ENCODE results near the gene SNX18. TPM values are rescaled to one million over a fixed set of nuclear protein-coding genes. Genes with fewer than 3 reads are reported as not detected.

SNX18 gene
- total RNA-seq, 2 donors from 2014 or later: 19.7 to 20.5 TPM

DNA sequence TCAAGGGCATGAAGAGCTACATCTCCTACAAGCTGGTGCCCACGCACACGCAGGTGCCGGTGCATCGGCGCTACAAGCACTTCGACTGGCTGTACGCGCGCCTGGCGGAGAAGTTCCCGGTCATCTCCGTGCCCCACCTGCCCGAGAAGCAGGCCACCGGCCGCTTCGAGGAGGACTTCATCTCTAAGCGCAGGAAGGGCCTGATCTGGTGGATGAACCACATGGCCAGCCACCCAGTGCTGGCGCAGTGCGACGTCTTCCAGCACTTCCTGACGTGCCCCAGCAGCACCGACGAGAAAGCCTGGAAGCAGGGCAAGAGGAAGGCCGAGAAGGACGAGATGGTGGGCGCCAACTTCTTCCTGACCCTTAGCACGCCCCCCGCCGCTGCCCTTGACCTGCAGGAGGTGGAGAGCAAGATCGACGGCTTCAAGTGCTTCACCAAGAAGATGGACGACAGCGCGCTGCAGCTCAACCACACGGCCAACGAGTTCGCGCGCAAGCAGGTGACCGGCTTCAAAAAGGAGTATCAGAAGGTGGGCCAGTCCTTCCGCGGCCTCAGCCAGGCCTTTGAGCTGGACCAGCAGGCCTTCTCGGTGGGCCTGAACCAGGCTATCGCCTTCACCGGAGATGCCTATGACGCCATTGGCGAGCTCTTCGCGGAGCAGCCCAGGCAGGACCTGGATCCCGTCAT, 1.4 kb downstream of the SNX18 start:
- peaks cover 12% of the 10 kb centered on the region for H3K36me3 ChIP-seq (ENCODE audit: control insufficient read depth, insufficient read depth, low read length)
- H3K27ac Mint-ChIP-seq: no peak overlapping the region
- H3K36me3 Mint-ChIP-seq (ENCODE audit: low read depth): peaks cover 13% of the 10 kb centered on the region
- H3K4me3 ChIP-seq (ENCODE audit: low read length): peak overlapping the region; percentile 90
- no peak overlapping the region for H3K27ac ChIP-seq (ENCODE audit: low read depth, low read length)
- H3K4me3 Mint-ChIP-seq: peak overlapping the region; percentile 53
- H3K4me1 ChIP-seq (ENCODE audit: control insufficient read depth, insufficient read depth, low read length): peaks cover 25% of the 10 kb centered on the region
- TF ChIP-seq, protein P1, sequence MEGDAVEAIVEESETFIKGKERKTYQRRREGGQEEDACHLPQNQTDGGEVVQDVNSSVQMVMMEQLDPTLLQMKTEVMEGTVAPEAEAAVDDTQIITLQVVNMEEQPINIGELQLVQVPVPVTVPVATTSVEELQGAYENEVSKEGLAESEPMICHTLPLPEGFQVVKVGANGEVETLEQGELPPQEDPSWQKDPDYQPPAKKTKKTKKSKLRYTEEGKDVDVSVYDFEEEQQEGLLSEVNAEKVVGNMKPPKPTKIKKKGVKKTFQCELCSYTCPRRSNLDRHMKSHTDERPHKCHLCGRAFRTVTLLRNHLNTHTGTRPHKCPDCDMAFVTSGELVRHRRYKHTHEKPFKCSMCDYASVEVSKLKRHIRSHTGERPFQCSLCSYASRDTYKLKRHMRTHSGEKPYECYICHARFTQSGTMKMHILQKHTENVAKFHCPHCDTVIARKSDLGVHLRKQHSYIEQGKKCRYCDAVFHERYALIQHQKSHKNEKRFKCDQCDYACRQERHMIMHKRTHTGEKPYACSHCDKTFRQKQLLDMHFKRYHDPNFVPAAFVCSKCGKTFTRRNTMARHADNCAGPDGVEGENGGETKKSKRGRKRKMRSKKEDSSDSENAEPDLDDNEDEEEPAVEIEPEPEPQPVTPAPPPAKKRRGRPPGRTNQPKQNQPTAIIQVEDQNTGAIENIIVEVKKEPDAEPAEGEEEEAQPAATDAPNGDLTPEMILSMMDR (conservative IDR thresholded peaks at IDR 0.05): no peak
- peaks cover 8% of the 10 kb centered on the region for H3K27me3 Mint-ChIP-seq (ENCODE audit: insufficient read depth)
- DNase-seq: no peak
- H3K4me1 Mint-ChIP-seq: peaks cover 37% of the 10 kb centered on the region
- WGBS, 2 experiments (ENCODE audit: insufficient coverage in 1 of 2, insufficient read length in 1 of 2): 96% methylated on average over 33 to 50 of the region's 50 CpGs
- H3K9me3 ChIP-seq (ENCODE audit: control insufficient read depth, low read length): no peaks in the 10 kb centered on the region
- H3K9ac ChIP-seq (ENCODE audit: extremely low read depth, low read length, poor library complexity, severe bottlenecking): no peak overlapping the region
- H3K27me3 ChIP-seq (ENCODE audit: control insufficient read depth, insufficient read depth, low read length, poor library complexity, severe bottlenecking): peaks cover 10% of the 10 kb centered on the region
- H3K9me3 Mint-ChIP-seq: peaks cover 6% of the 10 kb centered on the region

DNA sequence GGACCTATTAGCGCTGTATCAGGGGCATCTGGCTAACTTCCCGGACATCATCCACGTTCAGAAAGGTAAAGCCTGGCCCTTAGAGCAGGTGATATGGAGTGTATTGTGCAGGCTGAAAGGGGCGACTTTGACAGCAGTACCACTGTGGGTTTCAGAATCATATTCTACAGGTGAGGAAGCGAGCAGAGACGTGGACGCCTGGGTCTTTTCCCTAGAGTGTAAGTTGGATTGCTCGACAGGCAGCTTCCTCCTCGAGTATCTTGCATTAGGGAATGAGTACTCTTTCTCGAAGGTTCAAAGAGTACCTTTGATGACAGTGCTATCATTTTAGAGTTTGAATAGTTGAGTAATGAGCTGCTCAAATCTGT, 1.9 kb downstream of the SNX18 start:
- no peak overlapping the region for H3K27ac Mint-ChIP-seq
- H3K4me3 ChIP-seq (ENCODE audit: low read length): peak overlapping the region; percentile 90
- H3K9me3 Mint-ChIP-seq: peaks cover 6% of the 10 kb centered on the region
- peaks cover 10% of the 10 kb centered on the region for H3K27me3 ChIP-seq (ENCODE audit: control insufficient read depth, insufficient read depth, low read length, poor library complexity, severe bottlenecking)
- H3K4me1 ChIP-seq (ENCODE audit: control insufficient read depth, insufficient read depth, low read length): peaks cover 25% of the 10 kb centered on the region
- H3K27ac ChIP-seq (ENCODE audit: low read depth, low read length): no peak overlapping the region
- H3K9ac ChIP-seq (ENCODE audit: extremely low read depth, low read length, poor library complexity, severe bottlenecking): peak overlapping the region; percentile 57
- peaks cover 13% of the 10 kb centered on the region for H3K36me3 Mint-ChIP-seq (ENCODE audit: low read depth)
- peak overlapping the region; percentile 53 for H3K4me3 Mint-ChIP-seq
- TF ChIP-seq, protein P1 (conservative IDR thresholded peaks at IDR 0.05): no peak
- no peaks in the 10 kb centered on the region for H3K9me3 ChIP-seq (ENCODE audit: control insufficient read depth, low read length)
- peaks cover 40% of the 10 kb centered on the region for H3K4me1 Mint-ChIP-seq
- peaks cover 12% of the 10 kb centered on the region for H3K36me3 ChIP-seq (ENCODE audit: control insufficient read depth, insufficient read depth, low read length)
- H3K27me3 Mint-ChIP-seq (ENCODE audit: insufficient read depth): peaks cover 8% of the 10 kb centered on the region
- WGBS, 2 experiments (ENCODE audit: insufficient coverage in 1 of 2, insufficient read length in 1 of 2): 90 to 92% methylated on average over 8 to 10 of the region's 10 CpGs
- DNase-seq: no peak

- peaks cover 6% of the 10 kb centered on the region for H3K9me3 Mint-ChIP-seq
- H3K4me3 Mint-ChIP-seq: peak overlapping the region; percentile 53
- peak overlapping the region; percentile 61 for H3K27ac Mint-ChIP-seq
- Histone ChIP-seq H3K4me1 (ENCODE audit: control insufficient read depth, insufficient read depth, low read length) (peaks cover 25% of the 10 kb centered on the region), H3K27me3 (ENCODE audit: control insufficient read depth, insufficient read depth, low read length, poor library complexity, severe bottlenecking) (peaks cover 6% of the 10 kb centered on the region), H3K36me3 (ENCODE audit: control insufficient read depth, insufficient read depth, low read length) (peaks cover 12% of the 10 kb centered on the region), H3K9me3 (ENCODE audit: control insufficient read depth, low read length) (no peaks in the 10 kb centered on the region), H3K27ac (ENCODE audit: low read depth, low read length) (no peak overlapping the region), H3K9ac (ENCODE audit: extremely low read depth, low read length, poor library complexity, severe bottlenecking) (peak overlapping the region; percentile 57), H3K4me3 (ENCODE audit: low read length) (peak overlapping the region; percentile 90)
- DNase-seq: peak; percentile 65
- peaks cover 13% of the 10 kb centered on the region for H3K36me3 Mint-ChIP-seq (ENCODE audit: low read depth)
- peaks cover 8% of the 10 kb centered on the region for H3K27me3 Mint-ChIP-seq (ENCODE audit: insufficient read depth)
- WGBS, 2 experiments (ENCODE audit: insufficient coverage in 1 of 2, insufficient read length in 1 of 2): 3 to 13% methylated on average over 6 to 7 of the region's 7 CpGs
- TF ChIP-seq, protein P1 (conservative IDR thresholded peaks at IDR 0.05): no peak
- peaks cover 44% of the 10 kb centered on the region for H3K4me1 Mint-ChIP-seq
Measured at GRCh38 chr5:54520438-54520846, 2.9 kb downstream of the SNX18 start.

All from endodermal cell (in vitro differentiated cells).